Measurements from ENCODE around the gene NUFIP2. TPM values are rescaled to one million over a fixed set of nuclear protein-coding genes. Genes with fewer than 3 reads are reported as not detected.

NUFIP2 gene
- total RNA-seq, 1 experiment from 2014 or later, result 93.1 TPM

- CTCF ChIA-PET, result interaction anchor here (1.7 to 3.2 kb wide), 4 partner anchors 38 to 166 kb away, joined by 7 to 17 read pairs (median 8); no protein-coding TSS in a partner anchor
- Mint-ChIP-seq H3K36me3 (peaks cover 66% of the 10 kb centered on the region), H3K9me3 (no peaks in the 10 kb centered on the region), H3K27ac (peak overlapping the region; percentile 19; the same call in 1 of the 2 replicates), H3K27me3 (ENCODE audit: low read depth) (no peaks in the 10 kb centered on the region), H3K4me3 (peak overlapping the region; percentile 56), H3K4me1 (peaks cover 46% of the 10 kb centered on the region)
- DNase-seq (ENCODE audit: low spot score) (no peak), ATAC-seq (no peak)
- POLR2A ChIA-PET, result interaction anchor here (1.4 kb wide), 1 partner anchor 144 kb away, joined by 4 read pairs; no protein-coding TSS in a partner anchor
- no peak for TF ChIP-seq GABPB1 (CRISPR knock-in tag; IDR thresholded peaks at IDR 0.05)
- no peak for TF ChIP-seq TEAD4 (CRISPR knock-in tag; IDR thresholded peaks at IDR 0.05)
- no peak for TF ChIP-seq SP1 (CRISPR knock-in tag; conservative IDR thresholded peaks at IDR 0.05)
- no peak for TF ChIP-seq ZNF512 (CRISPR knock-in tag; IDR thresholded peaks at IDR 0.05; ENCODE audit: borderline replicate concordance)
- TF ChIP-seq CREB1 (CRISPR knock-in tag; IDR thresholded peaks at IDR 0.05), result no peak
- TF ChIP-seq SMAD4 (CRISPR knock-in tag; IDR thresholded peaks at IDR 0.05), result no peak
- no peak for TF ChIP-seq JUN (CRISPR knock-in tag; IDR thresholded peaks at IDR 0.05)
- TF ChIP-seq ARID4B (CRISPR knock-in tag; IDR thresholded peaks at IDR 0.05; ENCODE audit: borderline replicate concordance), result no peak
- no peak for TF ChIP-seq FOXK1 (CRISPR knock-in tag; IDR thresholded peaks at IDR 0.05)
- no peak for TF ChIP-seq RORB (CRISPR knock-in tag; IDR thresholded peaks at IDR 0.05)
- TF ChIP-seq ZNF423 (CRISPR knock-in tag; IDR thresholded peaks at IDR 0.05), result no peak
These were observed 4.1 kb downstream of the NUFIP2 start for GRCh38 chr17:29289852-29290251.

GRCh38 chr17:29283961-29284360 is 10.0 kb downstream of the NUFIP2 start:
- Mint-ChIP-seq H3K4me1 (peaks cover 43% of the 10 kb centered on the region), H3K9me3 (no peaks in the 10 kb centered on the region), H3K27ac (peak overlapping the region; percentile 54), H3K36me3 (peaks cover 86% of the 10 kb centered on the region), H3K4me3 (peak overlapping the region; percentile 43), H3K27me3 (ENCODE audit: low read depth) (no peaks in the 10 kb centered on the region)
- ChIA-PET POLR2A (no interaction called here), CTCF (no interaction called here)
- TF ChIP-seq ZNF512 (CRISPR knock-in tag; IDR thresholded peaks at IDR 0.05; ENCODE audit: borderline replicate concordance) (no peak), PRRX2 (CRISPR knock-in tag; IDR thresholded peaks at IDR 0.05) (no peak), KAT7 (CRISPR knock-in tag; IDR thresholded peaks at IDR 0.05; ENCODE audit: borderline replicate concordance) (no peak), USF2 (CRISPR knock-in tag; IDR thresholded peaks at IDR 0.05) (no peak), ETV6 (CRISPR knock-in tag; IDR thresholded peaks at IDR 0.05) (no peak), MAX (CRISPR knock-in tag; IDR thresholded peaks at IDR 0.05) (no peak), ZMAT4 (CRISPR knock-in tag; IDR thresholded peaks at IDR 0.05) (no peak), ZNF317 (CRISPR knock-in tag; IDR thresholded peaks at IDR 0.05; ENCODE audit: borderline replicate concordance, low read depth) (no peak), NFE2L1 (CRISPR knock-in tag; IDR thresholded peaks at IDR 0.05) (no peak), USF1 (CRISPR knock-in tag; IDR thresholded peaks at IDR 0.05) (no peak), ERG (CRISPR knock-in tag; IDR thresholded peaks at IDR 0.05) (no peak), SMAD4 (CRISPR knock-in tag; IDR thresholded peaks at IDR 0.05) (no peak), JAZF1 (CRISPR knock-in tag; IDR thresholded peaks at IDR 0.05) (no peak), SP1 (CRISPR knock-in tag; conservative IDR thresholded peaks at IDR 0.05) (no peak), EMX1 (CRISPR knock-in tag; IDR thresholded peaks at IDR 0.05) (no peak)
- DNase-seq (ENCODE audit: low spot score) (no peak), ATAC-seq (no peak)

Data from WTC11 (cell line).